ENCODE data around the gene MVB12A. TPM values are rescaled to one million over a fixed set of nuclear protein-coding genes. Genes with fewer than 3 reads are reported as not detected.

MVB12A gene
- total RNA-seq, 6 experiments from 2014 or later, result 45.2 to 49.2 (median 47.2) TPM

DNA sequence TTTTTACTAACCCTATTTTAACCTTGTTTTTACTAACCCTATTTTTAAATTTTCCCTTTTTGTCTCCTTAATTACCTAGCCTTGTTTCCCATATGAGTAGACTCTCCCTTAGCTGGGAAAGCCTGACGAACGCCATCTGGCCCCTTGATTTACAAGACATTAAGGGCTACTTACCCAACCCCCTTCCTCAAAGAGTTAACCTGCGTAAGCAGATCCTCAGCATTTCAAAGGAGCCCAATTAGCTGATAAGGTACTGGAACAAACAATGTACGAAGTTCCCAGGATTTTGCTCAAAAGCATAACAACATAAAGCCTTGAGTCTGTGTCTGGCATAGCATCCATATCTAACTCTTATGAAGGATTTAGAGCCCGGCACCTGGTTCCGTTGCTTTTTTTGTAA lies 4.7 kb upstream of the MVB12A start:
- no peaks in the 10 kb centered on the region for H3K36me3 Mint-ChIP-seq (ENCODE audit: low read depth)
- no peak overlapping the region for H3K27ac Mint-ChIP-seq
- H3K27me3 Mint-ChIP-seq (ENCODE audit: insufficient read depth), result peaks cover 5% of the 10 kb centered on the region
- no peak for DNase-seq
- H3K4me3 Mint-ChIP-seq, result peak overlapping the region; percentile 65; the same call in 1 of the 2 replicates
- TF ChIP-seq, protein P1, sequence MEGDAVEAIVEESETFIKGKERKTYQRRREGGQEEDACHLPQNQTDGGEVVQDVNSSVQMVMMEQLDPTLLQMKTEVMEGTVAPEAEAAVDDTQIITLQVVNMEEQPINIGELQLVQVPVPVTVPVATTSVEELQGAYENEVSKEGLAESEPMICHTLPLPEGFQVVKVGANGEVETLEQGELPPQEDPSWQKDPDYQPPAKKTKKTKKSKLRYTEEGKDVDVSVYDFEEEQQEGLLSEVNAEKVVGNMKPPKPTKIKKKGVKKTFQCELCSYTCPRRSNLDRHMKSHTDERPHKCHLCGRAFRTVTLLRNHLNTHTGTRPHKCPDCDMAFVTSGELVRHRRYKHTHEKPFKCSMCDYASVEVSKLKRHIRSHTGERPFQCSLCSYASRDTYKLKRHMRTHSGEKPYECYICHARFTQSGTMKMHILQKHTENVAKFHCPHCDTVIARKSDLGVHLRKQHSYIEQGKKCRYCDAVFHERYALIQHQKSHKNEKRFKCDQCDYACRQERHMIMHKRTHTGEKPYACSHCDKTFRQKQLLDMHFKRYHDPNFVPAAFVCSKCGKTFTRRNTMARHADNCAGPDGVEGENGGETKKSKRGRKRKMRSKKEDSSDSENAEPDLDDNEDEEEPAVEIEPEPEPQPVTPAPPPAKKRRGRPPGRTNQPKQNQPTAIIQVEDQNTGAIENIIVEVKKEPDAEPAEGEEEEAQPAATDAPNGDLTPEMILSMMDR (IDR thresholded peaks at IDR 0.05), result no peak
- H3K4me1 Mint-ChIP-seq (ENCODE audit: low read depth), result peaks cover 36% of the 10 kb centered on the region
- no peaks in the 10 kb centered on the region for H3K9me3 Mint-ChIP-seq

DNA sequence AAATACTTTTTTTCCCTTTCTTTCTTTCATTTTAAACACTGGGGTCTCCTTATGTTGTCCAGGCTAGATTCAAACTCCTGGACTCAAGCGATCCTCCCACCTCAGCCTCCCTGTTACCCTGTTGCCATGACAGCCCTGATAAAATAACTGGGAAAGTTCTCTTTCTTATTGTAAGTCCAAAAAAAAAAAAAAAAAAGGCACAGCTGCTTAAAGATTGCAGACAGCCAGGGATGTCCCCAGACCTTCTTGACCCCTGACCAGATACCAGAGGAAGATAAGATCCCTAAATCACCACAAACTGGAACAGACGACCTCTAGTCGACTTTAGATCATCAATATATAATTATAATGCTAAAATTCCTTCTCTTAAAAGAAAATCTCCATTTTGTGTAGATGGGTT lies 1.1 kb upstream of the MVB12A start:
- H3K9me3 Mint-ChIP-seq, result no peaks in the 10 kb centered on the region
- peaks cover 3% of the 10 kb centered on the region for H3K27me3 Mint-ChIP-seq (ENCODE audit: insufficient read depth)
- peaks cover 26% of the 10 kb centered on the region for H3K4me1 Mint-ChIP-seq (ENCODE audit: low read depth)
- DNase-seq, result no peak
- TF ChIP-seq, protein P1 (IDR thresholded peaks at IDR 0.05), result no peak
- H3K4me3 Mint-ChIP-seq, result peak overlapping the region; percentile 94
- no peaks in the 10 kb centered on the region for H3K36me3 Mint-ChIP-seq (ENCODE audit: low read depth)
- H3K27ac Mint-ChIP-seq, result peak overlapping the region; percentile 96

DNA sequence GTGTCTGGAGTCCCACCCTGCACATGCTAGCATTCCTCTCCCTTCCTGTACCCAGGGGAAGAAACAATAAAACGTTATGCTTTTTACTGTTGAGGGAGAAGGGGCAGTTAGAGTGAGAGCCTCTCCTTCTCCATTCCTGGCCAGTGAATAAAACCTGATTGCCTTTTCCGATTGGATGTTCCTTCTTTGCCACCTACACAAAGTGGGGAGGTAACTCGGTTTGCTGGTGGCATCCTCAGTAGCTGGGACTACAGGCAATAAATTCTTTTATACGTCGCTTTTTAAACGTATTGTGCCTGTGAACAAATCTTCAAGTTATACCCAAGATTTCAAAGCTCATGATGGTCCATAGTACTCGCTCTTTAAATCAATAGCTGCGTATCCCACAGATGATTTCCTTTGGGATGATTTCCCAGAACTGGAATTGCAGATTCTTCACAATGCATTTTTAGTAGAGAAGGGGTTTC lies 660 bp upstream of the MVB12A start:
- TF ChIP-seq, protein P1 (IDR thresholded peaks at IDR 0.05), result no peak

DNA sequence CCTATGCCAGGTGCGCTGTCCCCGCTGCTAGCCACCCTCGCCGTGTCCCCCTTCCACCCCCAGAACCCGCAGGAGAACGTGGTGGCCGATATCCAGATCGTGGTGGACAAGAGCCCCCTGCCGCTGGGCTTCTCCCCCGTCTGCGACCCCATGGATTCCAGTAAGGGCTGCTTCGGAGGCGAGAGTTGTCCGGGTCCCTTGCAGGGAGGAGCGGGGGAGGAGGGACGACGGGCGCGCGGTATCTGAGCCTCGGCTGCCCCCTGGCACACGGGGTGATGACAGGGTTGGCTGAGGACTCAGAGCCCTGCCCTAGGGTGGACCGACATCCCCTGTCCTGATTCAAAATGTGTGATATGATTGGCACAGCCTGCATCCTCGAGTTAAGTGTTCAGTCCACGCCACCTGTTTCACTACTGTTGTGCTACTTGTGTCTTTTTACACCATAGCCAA lies 653 bp downstream of the MVB12A start:
- DNase-seq, result no peak
- TF ChIP-seq, protein P1 (IDR thresholded peaks at IDR 0.05), result peak; percentile 18; the same call in 1 of the 2 replicates
- Mint-ChIP-seq H3K36me3 (ENCODE audit: low read depth) (no peaks in the 10 kb centered on the region), H3K4me3 (peak overlapping the region; percentile 94), H3K27ac (peak overlapping the region; percentile 42; the same call in 1 of the 2 replicates), H3K9me3 (no peaks in the 10 kb centered on the region), H3K27me3 (ENCODE audit: insufficient read depth) (no peaks in the 10 kb centered on the region; the same call in none of the 2 replicates), H3K4me1 (ENCODE audit: low read depth) (peaks cover 21% of the 10 kb centered on the region)

More for the DNA sequence above, 660 bp upstream of the MVB12A start:
- DNase-seq, result no peak
- H3K36me3 Mint-ChIP-seq (ENCODE audit: low read depth), result no peaks in the 10 kb centered on the region
- peaks cover 3% of the 10 kb centered on the region for H3K27me3 Mint-ChIP-seq (ENCODE audit: insufficient read depth)
- peak overlapping the region; percentile 96 for H3K27ac Mint-ChIP-seq
- H3K4me3 Mint-ChIP-seq, result peak overlapping the region; percentile 94
- no peaks in the 10 kb centered on the region for H3K9me3 Mint-ChIP-seq
- peaks cover 26% of the 10 kb centered on the region for H3K4me1 Mint-ChIP-seq (ENCODE audit: low read depth)

DNA sequence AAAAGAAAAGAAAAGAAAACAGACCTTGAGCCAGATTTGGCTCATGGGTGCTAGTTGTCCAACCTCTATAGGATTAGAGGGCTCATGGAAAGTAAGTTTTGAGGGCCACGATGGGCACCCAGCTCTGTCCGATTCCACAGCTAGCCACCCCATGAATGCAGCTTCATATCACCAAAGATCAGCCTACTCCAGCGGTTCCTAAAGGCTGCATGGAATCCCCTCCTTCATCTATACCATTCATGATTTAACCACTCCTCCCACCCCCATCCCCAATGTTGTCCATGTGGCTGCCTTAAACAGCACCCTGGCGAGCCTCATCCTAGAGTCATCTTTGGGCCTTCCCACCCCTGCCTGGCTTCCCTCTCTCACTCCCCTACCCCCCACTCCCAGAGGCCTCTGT lies 2.1 kb downstream of the MVB12A start:
- Mint-ChIP-seq H3K36me3 (ENCODE audit: low read depth) (no peaks in the 10 kb centered on the region), H3K27ac (no peak overlapping the region), H3K4me3 (no peak overlapping the region), H3K27me3 (ENCODE audit: insufficient read depth) (no peaks in the 10 kb centered on the region; the same call in 1 of the 2 replicates), H3K9me3 (no peaks in the 10 kb centered on the region), H3K4me1 (ENCODE audit: low read depth) (peaks cover 17% of the 10 kb centered on the region)
- TF ChIP-seq, protein P1 (IDR thresholded peaks at IDR 0.05), result no peak
- no peak for DNase-seq

Measured in HFFc6 (cell line).